ENCODE results near the gene NPEPPS. TPM values are rescaled to one million over a fixed set of nuclear protein-coding genes. Genes with fewer than 3 reads are reported as not detected.

NPEPPS gene
- total RNA-seq, 1 experiment from 2014 or later, result 139 TPM

DNA sequence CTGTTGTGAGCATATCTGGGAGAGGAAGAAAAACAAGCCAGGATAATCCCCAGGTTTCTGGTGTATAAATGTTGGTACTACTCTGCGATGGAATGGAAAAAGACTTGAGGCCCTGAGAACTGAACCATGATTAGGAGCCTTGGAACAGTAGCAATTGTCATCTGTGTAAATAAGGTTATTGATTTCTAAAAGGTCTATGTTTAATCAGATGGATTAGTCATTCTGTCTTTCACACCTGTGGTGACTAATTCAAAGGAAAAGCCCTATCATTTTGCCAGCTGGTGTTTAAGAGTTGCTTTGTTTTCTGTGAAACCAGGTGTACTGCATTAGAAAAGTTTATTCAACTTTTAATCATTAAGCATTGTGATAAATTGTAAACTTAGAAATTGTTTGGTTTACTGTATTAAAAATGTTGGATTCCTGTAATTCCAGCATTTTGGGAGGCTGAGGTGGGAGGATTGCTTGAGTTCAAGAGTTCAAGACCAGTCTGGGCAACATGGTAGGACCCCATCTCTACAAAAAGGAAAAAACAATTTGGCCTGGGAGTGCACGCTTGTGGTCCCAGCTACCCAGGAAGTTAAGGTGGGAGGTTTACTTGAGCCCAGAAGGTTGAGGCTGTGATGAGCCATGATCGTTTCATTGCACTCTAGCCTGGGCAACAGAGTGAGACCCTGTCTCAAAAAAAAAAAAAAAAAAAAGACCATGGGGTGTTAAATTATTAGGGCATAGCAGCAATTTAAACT is 89.8 kb downstream of the NPEPPS start:
- H3K36me3 ChIP-seq (ENCODE audit: control insufficient read depth, insufficient read depth, low read length), result no peaks in the 10 kb centered on the region
- Mint-ChIP-seq H3K9me3 (ENCODE audit: unreplicated experiment) (no peaks in the 10 kb centered on the region), H3K4me3 (ENCODE audit: unreplicated experiment) (no peak overlapping the region), H3K27me3 (ENCODE audit: insufficient read depth, unreplicated experiment) (no peaks in the 10 kb centered on the region), H3K36me3 (ENCODE audit: insufficient read depth, unreplicated experiment) (peaks cover 84% of the 10 kb centered on the region), H3K4me1 (ENCODE audit: low read depth, unreplicated experiment) (peaks cover 32% of the 10 kb centered on the region), H3K27ac (ENCODE audit: unreplicated experiment) (no peak overlapping the region)
- BruUV-seq (replicated peaks), result no TSS peak
- no peaks in the 10 kb centered on the region for H3K27me3 ChIP-seq (replicated peaks; ENCODE audit: control insufficient read depth, insufficient read depth, low read length)
- intact Hi-C loops (cut with micrococcal nuclease; ENCODE audit: unreplicated experiment), result no loop called here
- H3K9me3 ChIP-seq, result no peaks in the 10 kb centered on the region
- TF ChIP-seq, protein P1, sequence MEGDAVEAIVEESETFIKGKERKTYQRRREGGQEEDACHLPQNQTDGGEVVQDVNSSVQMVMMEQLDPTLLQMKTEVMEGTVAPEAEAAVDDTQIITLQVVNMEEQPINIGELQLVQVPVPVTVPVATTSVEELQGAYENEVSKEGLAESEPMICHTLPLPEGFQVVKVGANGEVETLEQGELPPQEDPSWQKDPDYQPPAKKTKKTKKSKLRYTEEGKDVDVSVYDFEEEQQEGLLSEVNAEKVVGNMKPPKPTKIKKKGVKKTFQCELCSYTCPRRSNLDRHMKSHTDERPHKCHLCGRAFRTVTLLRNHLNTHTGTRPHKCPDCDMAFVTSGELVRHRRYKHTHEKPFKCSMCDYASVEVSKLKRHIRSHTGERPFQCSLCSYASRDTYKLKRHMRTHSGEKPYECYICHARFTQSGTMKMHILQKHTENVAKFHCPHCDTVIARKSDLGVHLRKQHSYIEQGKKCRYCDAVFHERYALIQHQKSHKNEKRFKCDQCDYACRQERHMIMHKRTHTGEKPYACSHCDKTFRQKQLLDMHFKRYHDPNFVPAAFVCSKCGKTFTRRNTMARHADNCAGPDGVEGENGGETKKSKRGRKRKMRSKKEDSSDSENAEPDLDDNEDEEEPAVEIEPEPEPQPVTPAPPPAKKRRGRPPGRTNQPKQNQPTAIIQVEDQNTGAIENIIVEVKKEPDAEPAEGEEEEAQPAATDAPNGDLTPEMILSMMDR (IDR thresholded peaks at IDR 0.05; ENCODE audit: insufficient read depth in 1 of 2, low read depth in 1 of 2, low read length in 1 of 2, severe bottlenecking in 1 of 2, unreplicated experiment in 1 of 2), result no peak
- ChIA-PET POLR2A (no interaction called here), CTCF (interaction anchor here (0.6 to 0.7 kb wide), 3 partner anchors 10 to 159 kb away, joined by 3 to 5 read pairs (median 4); no protein-coding TSS in a partner anchor)
- H3K4me3 ChIP-seq (ENCODE audit: low read depth, low read length), result no peak overlapping the region
- DNase-seq, result no peak
- peaks cover 16% of the 10 kb centered on the region for H3K4me1 ChIP-seq

DNA sequence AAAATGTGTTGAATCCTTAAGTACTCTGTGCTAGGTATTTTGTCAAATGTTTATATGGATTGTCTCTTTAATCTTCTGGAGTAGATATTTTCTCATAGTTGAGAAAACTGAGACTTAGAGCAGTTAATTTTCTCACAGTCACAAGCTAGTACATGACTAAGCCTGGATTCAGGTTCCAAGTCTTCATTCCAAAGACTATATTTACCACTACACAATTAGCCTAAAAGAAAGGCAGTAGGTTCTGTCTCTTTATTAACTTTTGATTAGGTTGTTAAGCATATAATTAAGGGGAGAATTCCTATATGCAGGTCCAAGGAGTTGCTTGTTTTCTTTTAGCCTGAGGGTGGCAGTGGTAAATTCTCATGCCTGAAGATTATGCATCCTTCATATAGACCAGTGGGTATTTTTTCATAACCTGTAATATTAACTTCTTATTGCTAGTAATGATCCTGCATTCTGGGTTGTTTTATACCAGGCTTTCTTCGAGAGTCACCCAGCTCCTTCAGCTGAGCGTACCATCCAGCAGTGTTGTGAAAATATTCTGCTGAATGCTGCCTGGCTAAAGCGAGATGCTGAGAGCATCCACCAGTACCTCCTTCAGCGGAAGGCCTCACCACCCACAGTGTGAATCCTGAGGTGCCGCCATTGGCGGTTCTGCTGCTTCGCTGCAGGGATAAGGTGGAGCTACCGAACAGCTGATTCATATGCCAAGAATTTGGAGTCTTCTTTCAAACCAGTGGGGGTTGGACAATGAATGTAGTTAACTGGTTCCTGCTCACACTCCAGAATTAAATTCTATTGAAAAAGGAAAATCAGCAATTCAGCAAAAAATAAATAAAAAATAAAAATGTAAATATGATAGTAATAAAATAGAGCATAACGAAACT is 90.6 kb downstream of the NPEPPS start:
- peaks cover 76% of the 10 kb centered on the region for H3K36me3 Mint-ChIP-seq (ENCODE audit: insufficient read depth, unreplicated experiment)
- H3K27ac Mint-ChIP-seq (ENCODE audit: unreplicated experiment), result peak overlapping the region; percentile 42
- no peaks in the 10 kb centered on the region for H3K9me3 ChIP-seq
- H3K9me3 Mint-ChIP-seq (ENCODE audit: unreplicated experiment), result no peaks in the 10 kb centered on the region
- intact Hi-C loops (cut with micrococcal nuclease; ENCODE audit: unreplicated experiment), result loop anchor here (1.0 kb wide), 1 partner anchor 28 kb away; the partner anchor contains the start of gene KPNB1
- peak overlapping the region; percentile 39 for H3K4me3 Mint-ChIP-seq (ENCODE audit: unreplicated experiment)
- H3K4me1 Mint-ChIP-seq (ENCODE audit: low read depth, unreplicated experiment), result peaks cover 32% of the 10 kb centered on the region
- H3K27me3 ChIP-seq (replicated peaks; ENCODE audit: control insufficient read depth, insufficient read depth, low read length), result no peaks in the 10 kb centered on the region
- ChIA-PET CTCF (interaction anchor here (0.6 to 1.1 kb wide), 4 partner anchors 9 to 159 kb away, joined by 3 read pairs; partner anchors contain the start of gene KPNB1), POLR2A (interaction anchor here (0.6 kb wide), 1 partner anchor 28 kb away, joined by 6 read pairs; the partner anchor contains the start of gene KPNB1)
- no peak overlapping the region for H3K4me3 ChIP-seq (ENCODE audit: low read depth, low read length)
- H3K36me3 ChIP-seq (ENCODE audit: control insufficient read depth, insufficient read depth, low read length), result no peaks in the 10 kb centered on the region
- no peaks in the 10 kb centered on the region for H3K27me3 Mint-ChIP-seq (ENCODE audit: insufficient read depth, unreplicated experiment)
- H3K4me1 ChIP-seq, result peaks cover 16% of the 10 kb centered on the region
- BruUV-seq (replicated peaks), result no TSS peak
- DNase-seq, result peak; percentile 77 to 81
- TF ChIP-seq, protein P1 (IDR thresholded peaks at IDR 0.05; ENCODE audit: insufficient read depth in 1 of 2, low read depth in 1 of 2, low read length in 1 of 2, severe bottlenecking in 1 of 2, unreplicated experiment in 1 of 2), result peak in 1 of 2 experiments; percentile 5

DNA sequence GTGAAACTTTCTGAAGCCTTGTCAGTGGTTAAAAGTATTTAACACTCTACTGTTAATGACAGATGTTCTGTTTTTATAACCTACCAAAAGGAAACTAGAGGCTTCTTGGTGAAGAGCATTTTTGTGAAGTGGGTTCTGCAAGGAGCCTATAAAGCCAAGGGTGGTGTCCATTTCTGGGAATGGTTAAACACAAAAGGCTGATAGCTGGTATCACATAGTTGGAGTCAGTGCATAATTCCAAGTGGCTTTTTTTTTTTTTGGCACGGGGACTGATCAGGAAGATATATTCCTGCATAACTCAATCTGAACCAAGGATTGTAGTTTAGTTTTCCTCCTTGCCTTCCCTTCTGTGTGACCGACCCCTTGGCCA is 91.3 kb downstream of the NPEPPS start:
- Mint-ChIP-seq H3K9me3 (ENCODE audit: unreplicated experiment) (no peaks in the 10 kb centered on the region), H3K4me3 (ENCODE audit: unreplicated experiment) (no peak overlapping the region), H3K36me3 (ENCODE audit: insufficient read depth, unreplicated experiment) (peaks cover 77% of the 10 kb centered on the region), H3K27me3 (ENCODE audit: insufficient read depth, unreplicated experiment) (no peaks in the 10 kb centered on the region), H3K4me1 (ENCODE audit: low read depth, unreplicated experiment) (peaks cover 32% of the 10 kb centered on the region), H3K27ac (ENCODE audit: unreplicated experiment) (peak overlapping the region; percentile 42)
- ChIA-PET CTCF (interaction anchor here (0.6 to 1.1 kb wide), 3 partner anchors 10 to 42 kb away, joined by 3 read pairs; partner anchors contain the start of gene KPNB1), POLR2A (no interaction called here)
- no peaks in the 10 kb centered on the region for H3K9me3 ChIP-seq
- DNase-seq, result no peak
- no peaks in the 10 kb centered on the region for H3K27me3 ChIP-seq (replicated peaks; ENCODE audit: control insufficient read depth, insufficient read depth, low read length)
- BruUV-seq (replicated peaks), result no TSS peak
- intact Hi-C loops (cut with micrococcal nuclease; ENCODE audit: unreplicated experiment), result loop anchor here (1.0 kb wide), 1 partner anchor 27 kb away; the partner anchor contains the start of gene KPNB1
- H3K4me3 ChIP-seq (ENCODE audit: low read depth, low read length), result no peak overlapping the region
- H3K36me3 ChIP-seq (ENCODE audit: control insufficient read depth, insufficient read depth, low read length), result no peaks in the 10 kb centered on the region
- TF ChIP-seq, protein P1 (IDR thresholded peaks at IDR 0.05; ENCODE audit: insufficient read depth in 1 of 2, low read depth in 1 of 2, low read length in 1 of 2, severe bottlenecking in 1 of 2, unreplicated experiment in 1 of 2), result no peak
- peaks cover 16% of the 10 kb centered on the region for H3K4me1 ChIP-seq

All from Caco-2 (cell line).